DND-41 (cell line): ENCODE data around the gene MYO1E.

Source experiments
- EZH2 ChIP-seq: IDR thresholded peaks from 3 replicates; pipeline ENCODE4 v1.6.1; 2012; ENCODE audit warnings: borderline replicate concordance, low read depth, mild to moderate bottlenecking, moderate library complexity, low read length, inconsistent platforms; ENCODE audit not compliant: severe bottlenecking
- TF ChIP-seq, protein P1 (sequence below): IDR thresholded peaks from 2 replicates; pipeline ENCODE4 v1.5.1; 2012; ENCODE audit warnings: borderline replicate concordance, low read length, moderate library complexity, mild to moderate bottlenecking; ENCODE audit not compliant: poor library complexity, severe bottlenecking; ENCODE audit errors: extremely low read depth

- TF ChIP-seq, protein P1, sequence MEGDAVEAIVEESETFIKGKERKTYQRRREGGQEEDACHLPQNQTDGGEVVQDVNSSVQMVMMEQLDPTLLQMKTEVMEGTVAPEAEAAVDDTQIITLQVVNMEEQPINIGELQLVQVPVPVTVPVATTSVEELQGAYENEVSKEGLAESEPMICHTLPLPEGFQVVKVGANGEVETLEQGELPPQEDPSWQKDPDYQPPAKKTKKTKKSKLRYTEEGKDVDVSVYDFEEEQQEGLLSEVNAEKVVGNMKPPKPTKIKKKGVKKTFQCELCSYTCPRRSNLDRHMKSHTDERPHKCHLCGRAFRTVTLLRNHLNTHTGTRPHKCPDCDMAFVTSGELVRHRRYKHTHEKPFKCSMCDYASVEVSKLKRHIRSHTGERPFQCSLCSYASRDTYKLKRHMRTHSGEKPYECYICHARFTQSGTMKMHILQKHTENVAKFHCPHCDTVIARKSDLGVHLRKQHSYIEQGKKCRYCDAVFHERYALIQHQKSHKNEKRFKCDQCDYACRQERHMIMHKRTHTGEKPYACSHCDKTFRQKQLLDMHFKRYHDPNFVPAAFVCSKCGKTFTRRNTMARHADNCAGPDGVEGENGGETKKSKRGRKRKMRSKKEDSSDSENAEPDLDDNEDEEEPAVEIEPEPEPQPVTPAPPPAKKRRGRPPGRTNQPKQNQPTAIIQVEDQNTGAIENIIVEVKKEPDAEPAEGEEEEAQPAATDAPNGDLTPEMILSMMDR: no peak
- no peak for TF ChIP-seq EZH2
Observed at GRCh38 chr15:59137566-59137965, 235.1 kb downstream of the MYO1E start.
